ENCODE results near the gene COLGALT1.
"Not testable (repeated sequence)": the region's sequence is repeated elsewhere in the genome, so short reads cannot be mapped to it uniquely, and the experiment has no call there.

The COLGALT1 gene

DNA sequence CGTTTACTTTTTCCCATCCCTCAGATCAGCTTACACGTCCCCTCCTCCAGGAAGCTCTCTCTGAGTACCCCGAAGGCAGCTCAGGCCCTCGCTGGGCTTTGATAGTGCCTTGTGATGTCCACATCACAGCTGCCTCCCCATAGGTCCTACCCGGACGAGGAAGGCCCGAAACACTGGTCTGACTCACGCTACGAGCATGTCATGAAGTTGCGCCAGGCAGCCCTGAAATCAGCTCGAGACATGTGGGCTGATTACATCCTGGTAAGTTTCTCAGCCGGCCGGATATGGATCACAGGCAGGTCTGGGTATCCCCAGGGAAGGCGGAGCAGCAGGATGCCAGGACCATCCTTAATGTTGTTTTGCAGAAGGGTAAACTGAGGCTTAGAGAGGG lies 4.8 kb downstream of the COLGALT1 start:
- DNase-seq (ENCODE audit: low read depth in 2 of 2), result no peak

DNA sequence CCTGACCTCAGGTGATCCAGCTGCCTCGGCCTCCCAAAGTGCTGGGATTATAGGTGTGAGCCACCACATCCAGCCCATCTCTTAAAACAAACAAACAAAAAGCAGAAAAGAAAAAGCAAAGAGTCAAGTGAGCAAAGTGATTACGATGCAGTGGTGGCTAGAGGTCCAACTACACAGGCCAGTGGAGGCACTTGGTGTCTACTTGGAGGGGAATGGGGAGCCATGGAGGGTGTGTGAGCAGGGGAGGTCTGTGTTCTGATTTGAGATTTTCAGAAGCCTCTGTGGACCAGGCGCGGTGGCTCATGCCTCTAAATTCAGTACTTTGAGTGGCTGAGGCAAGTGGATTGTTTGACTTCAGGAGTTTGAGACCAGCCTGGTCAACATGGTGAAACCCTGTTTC lies 6.6 kb downstream of the COLGALT1 start:
- no peak for DNase-seq (ENCODE audit: low read depth in 2 of 2)

DNA sequence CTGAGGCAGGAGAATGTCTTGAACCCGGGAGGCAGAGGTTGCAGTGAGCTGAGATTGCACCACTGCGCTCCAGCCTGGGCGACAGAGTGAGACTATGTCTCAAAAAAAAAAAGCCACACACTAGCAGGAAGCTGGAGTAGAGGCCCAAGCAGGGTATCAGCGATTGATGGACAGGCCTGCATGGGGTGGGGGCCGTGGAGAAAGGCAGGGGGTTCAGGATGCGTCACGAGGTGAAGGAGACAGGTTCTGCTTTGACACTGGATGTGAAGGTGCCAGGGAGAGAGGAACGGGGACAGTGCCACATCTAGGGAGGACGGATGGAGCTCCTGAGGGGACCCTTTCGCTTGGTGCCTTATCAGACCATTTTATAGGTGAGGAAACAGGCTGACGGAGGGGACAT lies 7.1 kb downstream of the COLGALT1 start:
- no peak for DNase-seq (ENCODE audit: low read depth in 2 of 2)

DNA sequence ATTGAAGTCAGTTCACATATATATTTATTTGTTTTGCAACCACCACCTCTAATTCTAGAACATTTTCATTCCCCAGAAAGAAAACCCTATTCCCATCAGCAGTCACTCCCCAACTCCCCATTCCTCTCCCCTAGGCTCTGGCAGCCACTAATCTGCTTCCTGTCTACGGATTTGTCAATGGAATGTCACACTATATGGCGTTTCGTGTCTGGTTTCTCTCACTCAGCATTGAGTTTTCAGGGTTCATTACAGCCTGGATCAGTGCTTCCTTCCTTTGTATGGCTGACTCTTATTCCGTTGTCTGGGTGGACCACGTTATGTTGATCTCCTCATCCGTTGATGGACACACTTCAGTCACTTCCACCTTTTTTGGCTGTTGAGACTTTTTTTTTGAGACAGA lies 9.3 kb downstream of the COLGALT1 start:
- DNase-seq (ENCODE audit: low read depth in 2 of 2), result no peak

DNA sequence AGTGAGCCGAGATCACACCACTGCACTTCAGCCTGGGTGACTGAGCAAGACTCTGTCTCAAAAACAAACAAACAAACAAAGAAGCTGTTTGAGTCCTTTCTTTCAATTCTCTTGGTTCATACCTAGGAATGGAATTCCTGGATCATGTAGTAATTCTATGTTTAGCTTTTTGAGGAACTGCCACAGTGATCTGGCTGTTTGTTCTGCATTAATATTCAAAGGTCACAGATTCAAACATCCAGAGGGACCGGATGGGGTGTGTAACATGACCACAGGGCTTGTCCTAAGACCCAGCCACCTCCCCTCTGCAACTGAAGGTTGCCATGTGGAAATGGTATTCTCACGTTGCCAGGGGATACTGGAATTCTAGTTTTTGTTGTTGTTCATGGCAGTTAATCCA lies 10.2 kb downstream of the COLGALT1 start:
- DNase-seq (ENCODE audit: low read depth in 2 of 2), result no peak

DNA sequence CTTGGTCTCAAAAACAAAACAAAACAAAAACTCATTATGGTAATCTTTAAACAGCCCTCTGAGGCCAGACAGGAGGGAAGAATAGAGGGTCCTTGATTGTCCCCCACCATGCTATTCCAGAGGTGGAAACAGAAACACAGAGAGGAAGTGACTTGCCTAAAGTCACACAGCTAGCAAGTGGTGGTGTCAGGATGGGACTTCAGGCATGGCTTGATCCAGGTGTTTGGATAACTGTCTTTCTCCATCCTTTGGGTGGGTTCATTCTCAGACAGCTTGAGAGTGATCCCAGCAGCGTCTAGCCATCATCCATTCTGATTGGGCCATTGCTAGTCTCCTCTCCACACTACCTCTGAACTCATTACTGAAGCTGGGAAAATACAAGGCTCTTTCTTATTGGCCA lies 12.5 kb downstream of the COLGALT1 start:
- DNase-seq (ENCODE audit: low read depth in 2 of 2), result no peak

DNA sequence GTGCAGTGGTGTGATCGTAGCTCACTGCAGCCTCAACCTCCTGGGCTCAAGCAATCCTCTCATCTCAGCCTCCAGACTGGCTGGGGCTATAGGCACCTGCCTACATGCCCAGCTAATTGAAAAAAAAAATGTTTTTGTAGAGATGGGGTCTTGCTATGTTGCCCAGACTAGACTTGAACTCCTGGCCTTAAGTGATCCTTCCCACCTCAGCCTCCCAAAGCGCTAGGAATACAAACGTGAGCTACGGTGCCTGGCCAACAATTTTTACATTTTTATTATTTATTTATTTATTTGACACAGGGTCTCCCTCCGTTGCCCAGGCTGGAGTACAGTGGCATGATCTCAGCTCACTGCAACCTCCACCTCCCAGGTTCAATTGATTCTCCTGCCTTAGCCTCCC lies 14.8 kb downstream of the COLGALT1 start:
- not testable (repeated sequence) for DNase-seq (ENCODE audit: low read depth in 2 of 2)

DNA sequence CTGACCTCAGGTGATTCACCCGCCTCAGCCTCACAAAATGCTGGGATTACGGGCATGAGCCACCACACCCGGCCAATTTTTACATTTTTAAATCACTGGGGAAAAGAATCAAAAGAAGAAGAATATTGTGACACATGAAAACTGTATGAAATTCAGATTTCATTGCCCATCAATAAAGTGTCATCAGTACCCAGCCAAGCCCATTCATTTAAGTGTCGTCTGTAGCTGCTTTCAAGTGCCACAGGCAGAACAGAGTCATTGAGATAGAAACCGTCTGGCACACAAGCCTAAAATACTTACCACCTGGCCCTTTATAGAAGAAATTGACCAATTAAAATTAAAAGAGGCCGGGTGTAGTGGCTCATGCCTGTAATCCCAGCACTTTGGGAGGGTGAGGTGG lies 15.3 kb downstream of the COLGALT1 start:
- DNase-seq (ENCODE audit: low read depth in 2 of 2), result no peak

DNA sequence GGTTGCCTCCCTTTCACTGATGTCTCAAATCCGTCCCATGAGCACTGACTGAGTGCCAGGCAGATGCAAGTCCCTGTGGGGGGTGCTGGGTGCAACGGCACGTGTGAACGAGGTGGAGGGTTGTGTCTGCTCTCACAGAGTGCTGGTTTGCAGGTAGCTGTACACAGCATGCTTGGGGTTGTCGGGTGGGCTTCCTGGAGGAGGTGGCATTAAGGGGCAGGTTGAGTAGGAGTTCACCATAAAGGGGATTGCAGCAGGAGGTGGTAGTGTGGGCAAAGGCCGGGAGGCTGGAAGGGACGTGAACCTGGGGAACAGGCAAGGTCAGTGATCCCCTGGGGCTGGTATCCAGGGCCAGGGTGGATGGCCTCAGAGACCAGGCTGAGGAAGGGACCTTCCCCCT lies 17.2 kb downstream of the COLGALT1 start:
- DNase-seq (ENCODE audit: low read depth in 2 of 2), result no peak

DNA sequence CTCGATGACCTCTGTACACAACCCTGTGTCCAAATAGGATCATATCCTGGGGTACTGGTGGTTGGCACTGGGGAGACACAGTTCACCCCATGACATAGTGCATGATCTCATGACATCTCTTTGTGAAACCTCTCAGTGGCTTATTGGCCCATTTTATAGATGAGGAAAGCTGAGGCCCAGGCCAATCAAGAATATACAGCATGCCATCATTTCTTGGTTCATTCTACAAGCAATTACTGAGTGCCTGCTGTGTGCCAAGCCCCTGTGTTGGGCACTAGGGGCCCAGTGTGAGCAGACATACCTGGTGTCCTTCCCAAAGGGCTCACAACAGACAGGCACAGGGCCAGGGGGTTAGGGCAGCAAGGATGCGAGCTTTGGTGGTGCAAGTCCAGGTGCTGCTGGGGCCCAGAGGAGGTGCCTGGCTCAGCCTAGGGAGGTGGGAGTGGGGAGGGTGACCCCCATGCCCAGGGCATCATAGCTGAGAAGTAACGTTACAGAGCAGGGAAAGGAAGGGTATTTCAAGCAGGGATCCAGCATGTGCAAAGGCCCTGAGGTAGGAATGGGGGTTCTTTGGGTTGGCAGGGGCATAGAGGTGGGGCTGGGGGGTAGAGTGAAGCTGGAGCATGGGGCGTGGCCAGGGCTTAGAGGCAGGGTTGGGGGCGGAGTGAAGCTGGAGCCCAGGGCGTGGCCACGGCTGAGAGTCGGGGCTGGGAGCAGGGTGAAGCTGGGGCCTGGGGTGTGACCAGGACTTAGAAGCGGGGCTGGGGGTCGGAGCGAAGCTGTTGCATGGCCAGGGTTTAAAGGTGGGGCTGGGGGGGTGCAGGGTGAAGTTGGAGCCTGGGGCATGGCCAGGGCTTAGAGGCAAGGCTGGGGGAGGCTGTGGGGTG lies 20.7 kb downstream of the COLGALT1 start:
- DNase-seq (ENCODE audit: low read depth in 2 of 2), result no peak

DNA sequence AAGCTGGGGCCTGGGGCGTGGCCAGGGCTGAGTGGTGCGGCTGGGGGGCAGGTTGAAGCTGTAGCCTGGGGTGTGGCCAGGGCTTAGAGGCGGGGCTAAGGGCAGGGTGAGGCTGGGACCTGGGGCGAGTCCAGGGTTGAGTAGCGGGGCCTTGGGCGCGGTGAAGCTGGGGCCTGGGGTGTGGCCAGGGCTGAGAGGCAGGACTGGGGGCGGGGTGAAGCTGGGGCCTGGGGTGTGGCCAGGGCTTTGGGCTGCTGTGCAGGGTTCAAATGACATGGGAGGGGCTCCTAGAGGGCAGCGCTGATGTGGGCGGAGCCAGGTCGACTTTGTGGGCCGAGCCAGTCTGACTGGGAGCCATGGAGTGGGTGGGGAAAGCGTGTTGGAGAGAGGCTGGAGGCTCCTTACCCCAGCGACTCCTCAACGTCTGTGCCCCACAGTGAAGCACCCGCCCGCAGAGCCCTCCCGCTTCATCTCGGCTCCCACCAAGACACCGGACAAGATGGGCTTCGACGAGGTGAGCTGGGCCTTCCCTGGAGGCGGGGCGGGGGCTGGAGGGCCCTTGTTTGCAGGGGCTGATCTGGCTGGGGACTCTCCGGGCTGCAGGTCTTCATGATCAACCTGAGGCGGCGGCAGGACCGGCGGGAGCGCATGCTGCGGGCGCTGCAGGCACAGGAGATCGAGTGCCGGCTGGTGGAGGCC lies 21.5 kb downstream of the COLGALT1 start:
- DNase-seq (ENCODE audit: low read depth in 2 of 2), result peak in 1 of 2 experiments; percentile 45

DNA sequence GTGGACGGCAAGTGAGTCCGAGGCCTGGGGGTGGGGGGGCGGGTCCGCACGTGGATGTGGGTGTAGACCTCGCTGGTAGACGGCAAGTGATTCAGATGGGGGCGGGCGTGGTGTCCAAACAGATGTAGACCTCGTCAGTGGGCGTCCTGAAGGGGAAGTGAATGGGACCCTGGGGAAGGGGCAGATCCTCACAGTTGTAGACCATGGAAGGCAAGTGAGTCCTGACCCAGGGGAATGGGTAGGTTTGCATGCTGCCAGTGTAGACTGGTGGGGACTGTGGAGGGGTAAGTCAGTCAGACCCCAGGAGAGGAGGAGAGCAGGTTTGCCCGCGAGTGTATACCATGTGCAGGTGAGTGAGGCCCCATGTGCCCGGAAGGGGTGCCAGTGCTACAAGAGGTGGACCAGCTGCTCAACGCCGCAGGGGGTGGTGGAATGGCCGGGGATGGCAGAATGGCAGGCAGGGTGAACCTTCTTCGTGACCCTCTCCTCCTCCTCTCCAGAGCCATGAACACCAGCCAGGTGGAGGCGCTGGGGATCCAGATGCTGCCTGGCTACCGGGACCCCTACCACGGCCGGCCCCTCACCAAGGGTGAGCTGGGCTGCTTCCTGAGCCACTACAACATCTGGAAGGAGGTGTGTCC lies 22.1 kb downstream of the COLGALT1 start:
- no peak for DNase-seq (ENCODE audit: low read depth in 2 of 2)

DNA sequence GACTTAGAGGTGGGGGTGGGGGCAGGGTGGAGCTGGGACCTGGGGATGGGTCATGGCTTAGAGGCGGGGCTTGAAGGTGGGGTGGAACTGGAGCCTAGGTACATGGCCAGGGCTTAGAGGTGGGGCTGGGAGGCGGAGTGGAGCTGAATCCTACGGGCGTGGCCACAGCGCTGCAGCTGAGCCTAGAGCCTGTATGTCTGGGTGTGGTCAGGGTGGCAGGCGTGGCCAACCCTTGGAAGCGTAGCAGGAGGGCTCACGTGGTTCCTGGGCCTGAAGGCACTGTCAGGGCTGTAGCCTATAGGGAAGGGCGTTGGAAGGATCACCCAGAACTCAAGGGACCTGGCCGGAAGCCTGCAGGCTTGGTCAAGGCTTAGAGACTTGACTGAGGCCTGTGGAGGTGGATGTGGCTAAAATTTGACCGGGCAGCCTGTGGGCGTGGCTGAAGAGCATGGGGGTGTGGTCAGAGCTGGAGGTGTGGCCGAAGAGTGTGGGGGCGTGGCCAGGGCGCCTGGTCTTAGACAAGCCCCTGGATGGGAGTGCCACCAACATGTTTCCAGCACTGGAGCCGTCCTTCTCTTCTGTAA lies 24.3 kb downstream of the COLGALT1 start:
- peak in 1 of 2 experiments; percentile 24 for DNase-seq (ENCODE audit: low read depth in 2 of 2)

DNA sequence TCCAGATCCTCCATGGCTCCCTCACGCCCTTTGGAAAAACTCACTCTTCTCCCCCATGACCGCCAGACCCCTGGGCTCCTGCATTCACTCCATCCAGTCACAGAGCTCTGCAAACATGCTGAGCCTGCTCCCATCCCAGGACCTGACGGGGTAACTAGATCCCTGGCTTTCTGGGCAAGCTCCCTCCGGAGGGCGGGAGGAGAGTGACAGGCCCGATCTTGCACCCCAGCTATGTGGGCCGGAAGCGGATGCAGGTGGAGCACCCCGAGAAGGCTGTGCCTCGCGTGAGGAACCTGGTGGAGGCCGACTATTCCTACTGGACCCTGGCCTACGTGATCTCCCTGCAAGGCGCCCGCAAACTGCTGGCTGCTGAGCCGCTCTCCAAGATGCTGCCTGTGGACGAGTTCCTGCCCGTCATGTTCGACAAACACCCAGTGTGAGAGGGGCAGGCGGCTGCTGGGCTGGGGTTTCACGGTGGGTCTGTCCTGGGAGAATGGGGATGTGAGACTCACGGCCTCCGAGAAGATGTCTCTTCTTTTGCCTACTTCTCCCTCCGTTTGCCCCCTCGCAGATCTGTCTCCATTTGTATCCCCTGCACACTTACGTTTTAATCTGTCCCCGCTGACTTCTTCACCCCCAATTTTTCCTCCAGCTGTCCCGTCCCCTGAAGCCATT lies 25.2 kb downstream of the COLGALT1 start:
- no peak for DNase-seq (ENCODE audit: low read depth in 2 of 2)

DNA sequence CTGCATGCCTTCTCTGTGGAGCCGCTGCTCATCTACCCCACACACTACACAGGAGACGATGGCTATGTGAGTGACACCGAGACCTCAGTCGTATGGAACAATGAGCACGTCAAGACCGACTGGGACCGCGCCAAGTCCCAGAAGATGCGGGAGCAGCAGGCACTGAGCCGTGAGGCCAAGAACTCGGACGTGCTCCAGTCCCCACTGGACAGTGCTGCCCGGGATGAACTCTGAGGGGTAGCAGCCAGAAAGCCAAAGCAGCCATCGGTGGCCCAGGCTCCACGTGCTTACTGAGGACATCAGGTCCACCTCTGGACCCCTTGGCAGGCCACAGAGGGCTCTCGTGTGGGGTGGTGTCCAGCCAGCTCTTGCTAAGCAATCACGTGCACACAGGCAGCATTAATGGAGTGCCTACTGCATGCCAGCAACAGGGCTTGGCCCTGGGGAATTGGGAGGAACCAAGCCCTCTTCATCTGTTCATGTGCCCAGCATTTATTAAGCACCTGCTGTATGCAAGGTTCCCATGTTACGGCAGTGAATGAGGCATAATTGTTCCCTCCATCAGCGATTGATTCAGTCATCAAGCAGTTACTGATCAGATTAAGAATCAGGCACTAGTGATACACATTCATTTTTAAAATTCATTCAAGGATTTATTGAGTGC lies 25.9 kb downstream of the COLGALT1 start:
- DNase-seq (ENCODE audit: low read depth in 2 of 2), result no peak

DNA sequence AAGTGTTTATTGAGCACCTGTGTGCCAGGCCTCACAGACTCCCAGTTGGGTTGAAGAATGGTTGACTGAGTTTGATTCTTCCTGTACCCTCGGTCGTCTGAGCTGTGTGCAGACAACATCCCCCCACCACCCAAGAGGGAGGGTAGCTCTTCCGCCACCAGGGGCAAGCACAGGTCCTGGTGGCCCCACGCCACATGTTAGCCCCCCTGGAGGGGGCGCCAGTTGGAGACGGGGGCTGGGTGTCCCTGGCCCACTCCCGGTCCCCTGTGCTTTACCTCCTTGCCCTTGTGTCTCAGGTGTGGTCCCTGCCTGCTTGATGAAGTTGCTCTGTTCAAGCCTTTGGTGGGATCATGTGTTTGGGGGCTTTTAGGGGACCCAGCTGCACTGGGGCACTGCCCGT lies 27.2 kb downstream of the COLGALT1 start:
- no peak for DNase-seq (ENCODE audit: low read depth in 2 of 2)

DNA sequence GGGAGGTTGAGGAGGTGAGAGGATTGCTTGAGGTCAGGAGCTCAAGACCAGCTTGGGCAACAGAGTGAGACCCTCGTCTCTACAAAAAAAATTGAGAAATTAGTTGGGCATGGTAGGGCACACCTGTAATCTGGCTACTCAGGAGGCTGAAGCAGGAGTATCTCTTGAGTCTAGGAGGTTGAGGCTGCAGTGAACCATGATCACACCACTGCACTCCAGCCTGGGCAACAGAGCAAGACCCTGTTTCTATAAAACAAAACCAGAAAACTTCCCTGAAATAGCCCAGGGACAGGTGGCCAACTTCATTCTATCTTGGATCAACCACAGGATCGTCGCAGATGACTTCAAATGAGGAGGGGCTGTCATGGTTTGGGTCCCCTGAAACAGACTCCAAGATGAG lies 28.7 kb downstream of the COLGALT1 start:
- DNase-seq (ENCODE audit: low read depth in 2 of 2), result no peak

DNA sequence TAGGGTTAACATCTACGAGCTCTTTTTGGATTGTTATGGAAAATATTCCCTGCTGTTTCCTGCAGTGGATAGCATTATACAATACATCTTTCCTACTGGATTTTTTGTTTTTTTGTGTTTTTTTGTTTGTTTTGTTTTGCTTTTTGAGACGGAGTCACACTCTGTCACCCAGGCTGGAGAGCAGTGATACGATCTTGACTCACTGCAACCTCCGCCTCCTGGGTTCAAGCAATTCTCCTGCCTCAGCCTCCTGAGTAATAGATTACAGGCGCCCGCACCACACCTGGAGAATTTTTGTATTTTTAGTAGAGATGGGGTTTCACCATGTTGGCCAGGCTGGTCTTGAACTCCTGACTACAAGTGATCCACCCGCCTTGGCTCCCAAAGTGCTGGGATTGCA lies 29.9 kb downstream of the COLGALT1 start:
- not testable (repeated sequence) for DNase-seq (ENCODE audit: low read depth in 2 of 2)

DNA sequence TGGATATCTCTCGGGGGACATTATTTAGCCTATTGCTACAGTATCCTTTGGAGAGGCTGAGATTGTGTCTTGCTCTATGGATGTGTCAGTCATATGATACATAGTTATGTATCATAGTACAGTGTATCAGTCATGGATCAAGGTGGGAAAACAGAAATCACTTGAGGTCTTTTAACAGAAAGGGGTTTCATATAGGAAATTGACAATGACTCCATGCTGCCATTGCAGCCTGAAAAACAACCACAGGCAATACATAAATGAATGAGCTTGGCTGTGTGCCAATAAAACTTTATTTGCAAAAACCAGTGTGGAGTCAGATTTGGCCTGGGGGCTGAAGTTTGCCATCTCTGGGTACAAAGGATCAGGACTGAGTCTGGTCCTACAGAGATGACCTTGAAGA lies 35.4 kb downstream of the COLGALT1 start:
- no peak for DNase-seq (ENCODE audit: low read depth in 2 of 2)

DNA sequence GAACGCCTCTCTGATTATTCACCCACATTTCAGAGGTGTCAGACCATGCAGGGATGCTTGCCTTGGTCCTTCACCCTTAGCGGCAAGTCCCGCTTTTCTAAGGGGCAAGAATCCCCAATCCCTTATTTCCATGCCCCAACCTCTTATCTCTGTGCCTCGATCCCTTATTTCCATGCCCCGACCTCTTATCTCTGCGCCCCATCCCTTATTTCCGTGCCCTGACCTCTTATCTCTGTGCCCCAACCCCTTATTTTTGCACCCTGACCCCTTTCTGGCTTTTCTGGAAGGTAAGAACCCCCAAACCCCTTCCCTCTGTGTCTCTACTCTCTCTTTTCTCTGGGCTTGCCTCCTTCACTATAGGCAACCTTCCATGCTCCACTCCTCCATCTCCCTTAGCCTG lies 38.8 kb downstream of the COLGALT1 start:
- not testable (repeated sequence) for DNase-seq (ENCODE audit: low read depth in 2 of 2)

DNA sequence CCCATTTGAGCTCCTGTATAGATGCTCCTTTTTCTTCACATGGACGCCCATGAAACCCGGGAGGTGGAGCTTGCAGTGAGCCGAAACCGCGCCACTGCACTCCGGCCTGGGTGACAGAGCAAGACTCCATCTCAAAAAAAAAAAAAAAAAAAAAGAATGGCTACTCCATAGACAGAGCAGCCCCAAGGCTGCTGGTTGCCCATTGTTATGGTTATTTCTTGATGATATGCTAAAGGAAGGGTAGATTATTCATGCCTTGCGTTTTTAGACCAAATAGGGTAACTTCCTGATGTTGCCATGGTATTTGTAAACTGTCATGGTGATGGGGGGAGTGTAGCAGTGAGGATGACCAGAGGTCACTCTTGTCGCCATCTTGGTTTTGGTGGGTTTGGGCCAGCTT lies 42.6 kb downstream of the COLGALT1 start:
- not testable (repeated sequence) for DNase-seq (ENCODE audit: low read depth in 2 of 2)
